Activated CD4-positive, alpha-beta T cell treated with anti-CD3 and anti-CD28 coated beads, Interleukin-2, amount 50 U/mL, for 4 hours (primary cell): ENCODE results near the gene HHIP.
"Not testable (repeated sequence)": the region's sequence is repeated elsewhere in the genome, so short reads cannot be mapped to it uniquely, and the experiment has no call there.

Experiments
- DNase-seq, 2 experiments: peaks; one replicate each; pipeline ENCODE4 v3.0.0-alpha.2; 2020

HHIP gene

GRCh38 chr4:144757969-144758368, 112.0 kb downstream of the HHIP start:
- no peak for DNase-seq

DNA sequence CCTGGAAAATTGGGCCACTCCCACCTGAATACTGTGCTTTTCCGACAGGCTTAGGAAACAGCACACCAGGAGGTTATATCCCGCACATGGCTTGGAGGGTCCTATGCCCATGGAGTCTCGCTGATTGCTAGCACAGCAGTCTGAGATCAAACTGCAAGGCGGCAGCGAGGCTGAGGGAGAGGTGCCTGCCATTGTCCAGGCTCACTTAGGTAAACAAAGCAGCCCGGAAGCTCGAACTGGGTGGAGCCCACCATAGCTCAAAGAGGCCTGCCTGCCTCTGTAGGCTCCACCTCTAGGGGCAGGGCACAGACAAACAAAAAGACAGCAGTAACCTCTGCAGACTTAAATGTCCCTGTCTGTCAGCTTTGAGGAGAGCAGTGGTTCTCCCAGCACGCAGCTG, 122.9 kb downstream of the HHIP start:
- DNase-seq: not testable (repeated sequence)

GRCh38 chr4:144778364-144778763, 132.4 kb downstream of the HHIP start:
- DNase-seq: no peak

DNA sequence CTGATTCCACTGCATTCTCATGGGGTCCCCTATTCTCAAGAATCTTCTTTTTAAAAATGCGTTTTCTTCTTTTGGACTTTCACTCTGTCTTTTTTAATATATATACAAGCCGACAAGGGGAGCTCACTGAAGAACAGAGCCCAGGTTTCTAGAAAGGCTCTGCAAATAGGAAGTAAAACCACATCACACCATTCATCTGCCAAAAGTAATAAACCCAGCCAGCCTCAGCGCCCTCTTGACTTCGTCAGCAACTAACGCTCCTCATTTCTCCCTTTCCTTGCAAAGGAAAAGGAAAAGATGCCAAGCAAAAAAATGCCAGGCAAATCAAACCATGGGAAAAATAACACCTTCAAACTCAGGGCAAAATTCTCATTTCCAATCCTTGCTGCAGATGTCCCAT, 136.4 kb downstream of the HHIP start:
- no peak for DNase-seq

GRCh38 chr4:144785961-144786360, 140.0 kb downstream of the HHIP start:
- no peak for DNase-seq

GRCh38 chr4:144787365-144788258, 141.7 kb downstream of the HHIP start:
- no peak for DNase-seq

- no peak for DNase-seq
These were observed 142.5 kb downstream of the HHIP start for GRCh38 chr4:144788469-144788868.

DNA sequence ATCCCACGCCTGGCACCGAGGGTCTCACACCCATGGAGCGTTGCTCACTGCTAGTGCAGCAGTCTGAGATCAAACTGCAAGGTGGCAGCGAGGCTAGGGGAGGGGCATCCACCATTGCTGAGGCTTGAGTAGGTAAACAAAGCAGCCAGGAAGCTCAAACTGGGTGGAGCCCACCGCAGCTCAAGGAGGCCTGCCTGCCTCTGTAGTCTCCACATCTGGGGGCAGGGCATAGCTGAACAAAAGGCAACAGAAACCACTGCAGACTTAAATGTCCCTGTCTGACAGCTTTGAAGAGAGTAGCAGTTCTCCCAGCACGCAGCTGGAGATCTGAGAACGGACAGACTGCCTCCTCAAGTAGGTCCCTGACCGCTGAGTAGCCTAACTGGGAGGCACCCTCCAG, 146.0 kb downstream of the HHIP start:
- not testable (repeated sequence) for DNase-seq
